Medulla oblongata (tissue), 1 donor: ENCODE measurements around the gene IRGQ.
"Not testable (repeated sequence)": the region's sequence is repeated elsewhere in the genome, so short reads cannot be mapped to it uniquely, and the experiment has no call there.

ENCODE experiments used
- DNase-seq: peaks from one replicate; pipeline ENCODE4 v3.0.0-alpha.2; 2015; ENCODE audit errors: extremely low spot score

IRGQ gene

DNA sequence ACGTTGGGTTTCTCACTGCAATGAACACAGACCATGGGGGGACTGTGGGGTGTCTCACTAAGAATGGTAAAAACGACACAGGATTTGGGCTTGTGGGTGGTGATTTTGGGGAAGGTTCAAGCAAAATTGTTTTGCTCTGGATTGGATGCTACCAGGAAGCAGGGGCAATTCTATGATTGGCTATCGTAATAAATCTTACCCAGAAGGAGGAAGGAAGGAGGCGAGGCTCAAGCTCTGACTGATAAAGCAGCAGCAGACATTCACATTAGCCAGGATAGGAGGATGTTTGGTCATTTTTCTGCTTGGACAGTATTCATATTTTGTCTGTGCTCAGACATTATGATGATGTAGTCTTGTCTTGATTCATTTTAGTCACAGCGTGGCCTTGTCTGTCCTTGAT lies 1.9 kb upstream of the IRGQ start:
- no peak for DNase-seq

DNA sequence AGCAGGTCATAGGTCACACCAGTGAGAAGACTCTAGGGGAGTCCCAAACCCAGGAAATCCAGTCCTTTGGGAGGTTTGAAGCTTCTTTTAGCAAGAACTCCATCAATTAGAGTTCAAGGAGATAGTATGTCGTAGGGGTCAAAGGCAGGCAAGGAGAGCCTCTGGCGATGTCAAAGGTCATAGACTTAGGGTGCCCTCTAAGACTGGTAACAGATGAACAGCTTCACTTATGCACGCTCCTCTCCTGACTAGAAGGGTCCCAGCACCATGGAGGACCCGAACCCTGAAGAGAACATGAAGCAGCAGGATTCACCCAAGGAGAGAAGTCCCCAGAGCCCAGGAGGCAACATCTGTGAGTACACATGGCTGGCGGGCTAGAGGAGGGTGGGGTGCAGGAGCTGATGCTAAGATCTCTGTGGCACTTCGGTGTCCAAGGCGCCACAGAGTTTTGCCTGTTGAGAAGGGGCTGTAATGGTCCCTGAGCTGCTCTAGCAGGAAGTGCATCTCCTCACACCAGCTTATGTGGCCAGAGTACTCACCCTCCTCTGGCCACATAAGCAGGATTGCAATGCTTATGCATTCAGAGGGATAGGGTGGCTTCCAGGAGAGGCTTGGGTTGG lies 1.0 kb upstream of the IRGQ start:
- no peak for DNase-seq

DNA sequence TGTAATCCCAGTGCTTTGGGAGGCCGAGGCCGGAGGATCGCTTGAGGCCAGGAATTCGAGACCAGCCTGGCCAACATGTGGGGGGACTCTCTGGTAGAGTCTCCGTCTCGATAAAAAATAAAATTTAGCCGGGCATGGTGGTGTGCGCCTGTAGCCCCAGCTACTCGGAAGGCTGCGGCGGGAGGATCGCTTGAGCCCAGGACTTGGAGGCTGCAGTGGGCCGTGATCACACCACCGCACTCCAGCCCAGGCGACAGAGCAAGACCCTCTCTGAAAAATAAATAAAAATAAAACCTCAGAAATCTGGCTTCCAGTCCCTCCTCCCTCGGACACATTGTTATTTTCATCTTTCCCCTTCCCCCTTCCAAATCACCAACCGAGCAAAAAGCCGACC lies 332 bp downstream of the IRGQ start:
- no peak for DNase-seq

DNA sequence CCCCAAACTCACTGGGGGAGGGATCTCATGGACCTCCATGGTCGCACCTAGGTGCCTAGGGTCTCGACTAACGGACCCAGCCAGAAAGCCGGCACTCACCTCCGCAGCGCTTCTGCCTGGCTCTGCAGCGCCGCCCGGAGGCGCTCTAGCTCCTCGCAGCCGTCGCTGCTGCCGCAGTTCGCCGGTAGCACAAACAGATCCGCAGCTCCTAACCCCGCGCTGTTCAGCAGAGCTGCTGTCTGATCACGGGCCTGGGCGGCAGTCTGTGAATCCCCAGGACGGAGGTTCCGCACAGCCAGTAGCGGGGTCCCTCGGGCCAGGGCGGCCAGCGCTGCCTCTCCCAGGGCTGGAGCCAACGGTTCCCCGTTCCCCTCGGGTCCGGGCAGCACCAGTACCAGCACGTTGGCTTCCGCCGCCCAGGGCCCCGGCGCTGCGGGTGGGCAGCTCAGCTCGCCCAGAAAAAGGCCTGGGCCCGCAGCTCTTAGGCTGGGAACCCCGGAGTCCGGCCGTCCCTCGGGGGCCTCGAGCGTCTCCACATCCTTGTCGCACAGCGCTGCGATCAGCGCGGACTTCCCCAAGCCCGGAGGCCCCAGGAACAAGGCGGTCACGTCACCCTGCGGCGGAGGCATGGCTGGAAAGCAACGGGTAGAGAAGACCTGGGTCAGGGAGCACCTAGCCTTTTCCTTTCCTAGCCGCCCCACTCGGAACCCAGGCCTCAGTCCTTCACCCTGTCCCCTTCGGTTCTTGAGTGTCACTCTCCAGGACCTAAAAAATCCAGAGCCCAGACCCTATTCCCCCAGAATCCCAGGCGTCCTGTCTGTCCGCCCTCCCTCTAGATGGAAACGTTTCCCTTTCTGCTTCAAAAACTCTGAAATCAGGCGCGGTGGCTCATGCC lies 977 bp downstream of the IRGQ start:
- peak; percentile 29 for DNase-seq

DNA sequence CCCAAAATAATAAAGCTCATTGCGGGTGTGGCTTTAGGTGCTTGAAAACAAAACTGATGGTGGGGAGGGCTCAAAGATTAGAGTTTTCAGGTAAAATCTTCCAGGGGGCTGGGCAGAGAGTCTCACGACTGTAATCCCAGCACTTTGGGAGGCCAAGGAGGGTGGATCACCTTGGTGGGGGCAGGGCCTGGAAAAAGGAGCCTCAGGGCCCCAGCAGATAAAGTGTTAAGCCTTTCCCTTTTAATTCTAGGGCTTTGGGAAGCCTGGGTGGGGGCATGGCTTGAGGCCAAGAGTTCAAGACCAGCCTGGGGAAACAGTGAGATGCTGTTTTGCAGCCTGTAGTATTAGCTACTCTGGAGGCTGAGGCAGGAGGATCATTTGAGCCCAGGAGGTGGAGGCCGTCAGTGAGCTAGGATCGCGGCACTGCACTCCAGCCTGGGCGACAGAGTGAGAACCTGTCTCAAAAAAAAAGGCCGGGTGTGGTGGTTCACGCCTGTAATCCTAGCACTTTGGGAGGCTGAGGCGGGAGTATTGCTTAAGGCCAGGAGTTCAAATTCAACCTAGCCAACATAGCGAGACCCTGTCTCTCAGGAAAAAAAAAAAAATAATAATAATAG lies 1.7 kb downstream of the IRGQ start:
- DNase-seq, result no peak

DNA sequence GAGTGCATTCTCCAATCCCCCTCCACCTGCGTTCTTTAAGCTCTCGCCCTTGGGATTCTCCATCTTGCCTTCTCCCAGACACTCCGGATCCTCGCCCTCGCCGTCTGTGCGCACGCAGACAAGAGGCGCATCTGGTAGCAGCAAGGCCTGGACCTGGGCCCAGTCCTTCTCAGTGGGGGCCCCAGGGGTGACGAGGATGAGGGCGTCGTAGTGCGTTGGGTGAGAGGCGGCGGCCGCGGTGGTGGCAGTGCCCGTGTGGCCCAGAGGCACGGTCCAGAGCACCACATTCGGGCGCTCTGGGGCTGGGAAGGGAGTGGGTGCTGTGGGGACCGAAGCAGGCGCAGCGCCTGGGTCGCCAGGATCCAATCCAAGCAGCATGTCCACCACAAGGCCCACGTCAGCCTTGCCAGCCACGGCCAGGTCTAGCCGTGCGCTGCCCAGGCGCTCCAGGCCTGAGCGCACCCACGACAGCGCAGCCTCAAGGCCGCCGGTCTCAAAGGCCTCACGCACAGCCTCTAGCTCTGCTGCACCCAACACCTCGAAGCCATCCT lies 3.1 kb downstream of the IRGQ start:
- DNase-seq, result no peak

DNA sequence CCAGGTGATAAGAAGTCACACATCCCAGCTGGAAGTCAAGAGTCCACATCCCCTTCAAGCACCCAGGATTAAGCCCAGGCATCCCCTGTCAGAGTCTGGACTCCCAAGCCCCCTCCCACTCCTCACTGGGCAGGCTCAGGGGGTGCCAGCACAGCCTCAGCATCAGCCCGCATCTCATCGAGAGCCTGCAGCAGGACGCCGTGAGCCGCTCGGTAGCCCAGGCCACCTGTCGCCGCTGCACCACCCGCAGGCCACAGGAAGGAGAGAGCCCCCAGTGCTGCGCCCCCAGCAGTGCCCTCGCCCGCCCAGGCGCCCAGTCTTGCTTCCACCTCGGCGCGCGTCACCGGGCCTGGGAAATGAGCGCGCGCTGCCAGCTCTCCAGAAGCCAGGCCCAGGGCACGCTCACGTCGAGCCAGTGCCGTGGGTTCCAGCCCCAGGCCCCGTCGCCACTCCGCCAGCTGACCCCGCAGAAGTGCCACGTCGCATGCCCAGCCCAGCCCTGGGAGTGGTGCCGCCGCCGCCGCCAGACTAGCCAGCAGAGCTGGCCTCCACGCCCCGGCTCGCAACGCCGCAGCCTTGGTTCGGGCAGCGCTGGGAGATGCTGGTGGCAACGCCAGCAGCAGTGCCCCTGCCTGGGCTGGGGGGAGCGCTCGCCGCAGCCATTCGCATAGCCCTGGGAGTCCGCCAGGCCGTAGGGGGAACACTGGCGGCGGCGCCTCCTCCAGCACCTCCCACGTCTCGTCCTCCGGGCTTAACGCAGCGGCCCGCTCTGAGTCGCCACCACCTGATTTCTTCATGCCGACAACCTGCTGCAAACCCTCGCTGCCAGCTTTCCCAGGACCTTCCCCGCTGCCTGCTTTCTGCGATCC lies 3.8 kb downstream of the IRGQ start:
- DNase-seq, result no peak

DNA sequence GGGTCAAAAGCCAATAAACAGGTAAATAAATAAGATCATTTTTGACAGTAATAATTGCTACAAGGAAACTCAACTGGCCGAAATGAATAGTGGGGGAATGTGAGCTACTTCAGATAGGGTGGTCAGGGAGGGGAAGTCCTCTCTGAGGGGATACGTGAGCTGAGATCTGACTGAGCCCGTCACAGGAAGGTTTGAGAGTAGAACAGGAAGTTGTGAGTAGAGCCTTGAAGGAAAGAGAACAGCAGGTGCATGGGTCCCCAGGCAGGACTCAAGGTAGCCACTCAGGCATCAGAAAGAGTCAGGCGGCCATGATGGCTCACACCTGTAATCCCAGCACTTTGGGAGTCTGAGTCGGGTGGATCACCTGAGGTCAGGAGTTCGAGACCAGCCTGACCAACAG lies 6.3 kb downstream of the IRGQ start:
- no peak for DNase-seq

DNA sequence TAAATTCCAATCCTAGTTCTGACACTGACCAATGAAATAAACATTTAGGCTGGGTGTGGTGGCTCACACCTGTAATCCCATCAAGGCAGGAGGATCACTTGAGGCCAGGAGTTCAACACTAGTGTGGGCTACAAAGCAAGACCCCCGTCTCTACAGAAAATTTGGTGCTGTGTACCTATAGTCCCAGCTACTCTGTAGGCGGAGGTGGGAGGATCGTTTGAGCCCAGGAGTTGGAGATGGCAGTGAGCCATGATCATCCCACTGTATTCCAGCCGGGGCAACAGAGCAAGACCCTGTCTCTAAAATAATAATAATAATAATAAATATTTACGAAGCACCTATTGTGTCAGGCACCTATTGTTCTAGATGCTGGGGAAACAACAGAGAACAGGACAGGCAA lies 6.7 kb downstream of the IRGQ start:
- no peak for DNase-seq

DNA sequence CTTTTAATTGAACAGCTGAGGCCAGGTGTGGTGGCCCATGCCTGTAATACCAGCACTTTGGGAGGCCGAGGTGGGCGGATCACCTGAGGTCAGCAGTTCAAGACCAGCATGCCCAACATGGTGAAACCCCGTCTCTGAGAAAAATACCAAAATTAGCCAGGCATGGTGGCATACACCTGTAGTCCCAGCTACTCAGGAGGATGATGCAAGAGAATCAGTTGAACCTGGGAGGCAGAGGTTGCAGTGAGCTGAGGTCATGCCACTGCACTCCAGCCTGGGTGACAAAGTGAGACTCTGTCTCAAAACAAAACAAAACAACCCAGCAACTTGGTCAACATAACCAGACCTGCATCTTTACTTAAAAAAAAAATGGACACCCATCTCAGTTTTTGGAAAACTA lies 8.9 kb downstream of the IRGQ start:
- not testable (repeated sequence) for DNase-seq

DNA sequence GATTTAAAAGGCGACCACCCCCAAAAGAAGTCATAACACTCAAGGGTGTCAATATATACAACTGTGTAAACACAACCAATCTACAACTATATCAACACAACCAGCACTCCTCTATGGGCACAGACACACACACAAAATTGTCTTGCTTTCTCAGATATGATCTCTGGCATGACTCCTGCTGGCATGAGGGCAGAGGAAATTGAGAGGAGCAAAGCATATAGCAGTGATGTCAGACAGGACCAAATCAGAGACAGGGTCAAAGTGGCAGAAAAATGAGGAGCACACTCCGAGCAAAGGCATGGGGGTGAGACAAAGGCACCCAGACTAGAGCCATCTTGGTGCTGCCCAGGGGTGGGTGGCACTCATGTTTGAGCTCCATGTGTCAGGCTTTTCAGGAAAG lies 9.6 kb downstream of the IRGQ start:
- DNase-seq, result no peak

DNA sequence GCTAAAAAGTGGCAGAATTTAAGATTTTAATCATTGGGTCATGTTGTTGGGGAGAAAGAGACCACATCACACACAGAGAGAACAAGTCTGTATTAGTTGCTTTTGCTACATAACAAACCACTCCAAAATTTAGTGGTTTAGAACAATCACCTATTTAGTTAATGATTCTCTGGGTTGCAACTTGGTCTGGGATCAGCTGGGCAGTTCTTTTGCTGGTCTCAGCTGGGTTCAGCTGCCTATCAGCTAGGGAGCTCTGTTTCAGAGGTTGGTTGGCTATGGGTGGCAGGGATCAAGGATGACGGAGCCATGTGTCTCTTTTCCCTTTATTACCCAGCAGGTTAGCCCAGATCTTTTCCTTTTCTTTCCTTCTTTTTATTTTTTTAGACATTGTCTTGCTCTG lies 11.4 kb downstream of the IRGQ start:
- DNase-seq, result no peak

DNA sequence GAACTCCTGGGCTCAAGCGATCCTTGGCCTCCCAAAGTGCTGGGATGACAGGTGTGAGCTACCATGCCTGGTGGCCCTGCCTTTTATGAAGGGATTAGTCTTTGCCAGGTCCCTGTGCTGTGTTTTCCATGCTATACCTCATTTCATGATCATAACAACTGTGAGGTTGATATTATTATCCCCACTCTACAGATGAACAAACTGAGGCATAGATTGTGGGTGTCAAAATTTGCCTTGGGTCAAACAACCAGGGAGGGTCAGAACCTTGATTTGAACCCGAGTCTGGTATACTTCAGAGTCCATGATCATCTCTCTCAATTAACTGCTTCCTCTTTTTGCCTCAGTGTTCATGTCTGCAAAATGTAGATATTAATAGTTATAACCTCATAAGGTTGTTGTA lies 13.4 kb downstream of the IRGQ start:
- DNase-seq, result no peak

DNA sequence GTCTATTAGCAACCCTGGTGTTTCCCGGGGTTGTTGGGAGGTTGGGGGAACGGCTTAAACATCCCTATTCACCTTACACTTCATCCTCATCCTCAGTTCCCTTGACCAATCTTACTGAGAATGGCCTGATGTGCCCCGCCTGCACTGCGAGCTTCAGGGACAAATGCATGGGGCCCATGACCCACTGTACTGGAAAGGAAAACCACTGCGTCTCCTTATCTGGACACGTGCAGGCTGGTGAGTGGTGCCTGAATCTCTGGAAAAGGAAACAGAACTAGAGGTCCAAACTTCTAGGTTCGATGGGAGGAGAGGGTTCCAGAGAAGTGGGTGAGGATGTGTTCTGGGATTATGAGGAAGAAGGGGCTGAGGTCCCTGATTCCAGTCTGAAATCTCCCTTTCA lies 14.5 kb downstream of the IRGQ start:
- DNase-seq, result no peak

DNA sequence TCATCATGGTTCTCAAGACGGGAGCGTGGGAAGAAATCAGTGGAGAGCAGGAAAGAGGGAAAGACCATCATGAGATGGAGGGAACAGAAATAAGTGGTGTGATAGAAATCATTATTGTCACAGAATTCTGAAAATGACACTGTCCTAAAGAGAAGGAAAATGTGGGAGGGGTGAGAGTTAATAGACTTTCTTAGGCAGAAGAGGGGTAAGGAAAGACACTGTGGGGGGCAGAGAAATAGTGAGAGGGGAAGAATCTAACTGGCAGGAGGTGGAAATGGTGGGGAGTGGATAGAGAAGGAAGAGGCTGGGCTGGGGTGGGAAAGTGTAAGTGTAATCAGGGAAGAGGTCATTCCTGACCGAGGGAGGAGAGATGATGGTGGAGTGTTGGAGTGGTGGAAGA lies 17.1 kb downstream of the IRGQ start:
- no peak for DNase-seq

DNA sequence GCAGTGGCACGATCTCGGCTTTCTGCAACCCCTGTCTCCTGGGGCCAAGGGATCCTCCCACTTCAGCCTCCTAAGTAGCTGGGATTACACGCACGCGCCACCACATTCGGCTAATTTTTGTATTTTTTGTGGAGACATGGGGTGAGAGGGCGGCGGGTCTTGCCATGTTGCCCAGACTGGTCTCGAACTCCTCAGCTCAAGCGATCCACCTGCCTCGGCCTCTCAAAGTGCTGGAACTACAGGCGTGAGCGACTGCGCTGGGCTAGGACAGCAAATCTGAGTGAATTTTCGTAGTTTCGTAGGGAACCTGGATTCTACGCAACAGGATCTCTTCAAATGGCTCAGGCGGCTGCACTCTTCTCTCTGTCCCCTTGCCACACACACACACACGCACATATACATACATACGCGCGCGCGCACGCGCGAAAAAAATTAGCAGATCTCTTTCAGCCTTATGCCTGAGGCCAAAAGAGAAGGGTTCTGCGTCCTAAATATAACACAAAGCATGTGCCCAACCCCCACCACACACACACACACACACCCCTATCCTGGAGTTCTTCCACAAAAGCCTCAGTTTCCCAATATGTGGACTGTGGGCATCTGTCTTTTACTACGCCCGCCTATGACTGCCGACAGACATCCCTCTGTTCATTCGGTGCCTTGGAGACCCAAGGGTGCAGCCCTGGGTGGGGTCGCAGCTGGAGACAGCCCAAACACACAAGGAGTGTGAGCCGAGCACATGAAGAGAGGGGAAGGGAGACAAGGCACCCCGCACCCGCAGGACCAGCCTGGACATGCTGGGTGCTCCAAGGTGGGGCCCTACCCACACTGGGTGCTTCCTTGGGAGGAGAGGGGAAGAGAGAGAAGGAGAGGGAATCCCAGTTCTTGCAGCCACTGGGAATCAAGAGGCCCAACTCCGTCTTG lies 19.7 kb downstream of the IRGQ start:
- DNase-seq, result no peak

DNA sequence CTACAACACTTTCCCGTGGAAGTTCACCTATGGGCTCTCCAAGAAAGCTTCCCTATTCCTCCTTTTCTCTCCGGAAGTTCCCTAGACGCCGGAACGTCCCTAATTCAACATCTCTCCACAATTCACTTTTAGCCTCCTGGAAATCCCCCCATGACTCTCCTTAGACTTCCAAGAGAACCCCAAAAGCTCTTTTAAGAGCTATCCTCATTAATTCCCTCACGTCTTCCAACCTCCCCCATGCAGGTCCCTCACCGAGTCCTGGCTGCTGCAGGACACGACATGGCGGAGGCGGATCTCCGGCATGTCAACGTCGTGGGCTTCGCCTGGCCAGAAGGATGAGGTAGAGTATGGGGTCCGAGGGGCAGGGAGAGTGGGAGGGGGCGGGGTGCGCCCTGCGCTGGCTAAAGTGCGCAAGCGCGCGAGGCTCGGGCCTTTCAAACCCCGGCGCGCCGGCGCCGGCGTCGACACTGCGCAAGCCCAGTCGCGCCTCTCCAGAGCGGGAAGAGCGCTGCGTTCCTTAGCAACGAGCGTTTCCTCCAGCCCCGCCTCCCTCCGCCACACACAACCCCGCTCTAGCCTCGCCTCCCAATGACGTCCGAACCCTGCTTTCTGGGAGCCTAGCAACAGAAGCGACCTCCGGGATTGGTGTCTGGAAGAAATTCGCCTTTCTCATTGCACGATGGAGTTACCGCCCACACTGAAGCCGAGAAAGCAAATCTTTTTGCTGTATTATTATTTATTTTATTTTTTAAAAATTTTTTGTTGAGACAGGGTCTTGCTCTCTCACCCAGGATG lies 20.6 kb downstream of the IRGQ start, which contains the start of the genes PINLYP and XRCC1:
TSS of gene PINLYP (plus strand) at position 646 of the 795 bp plus-strand sequence. CDS start 1,391 bp downstream, outside the sequence.
TSS of gene XRCC1 (minus strand) at position 372 of the 795 bp plus-strand sequence. CDS start at position 303, 69 bp downstream.
- DNase-seq, result peak; percentile 99

DNA sequence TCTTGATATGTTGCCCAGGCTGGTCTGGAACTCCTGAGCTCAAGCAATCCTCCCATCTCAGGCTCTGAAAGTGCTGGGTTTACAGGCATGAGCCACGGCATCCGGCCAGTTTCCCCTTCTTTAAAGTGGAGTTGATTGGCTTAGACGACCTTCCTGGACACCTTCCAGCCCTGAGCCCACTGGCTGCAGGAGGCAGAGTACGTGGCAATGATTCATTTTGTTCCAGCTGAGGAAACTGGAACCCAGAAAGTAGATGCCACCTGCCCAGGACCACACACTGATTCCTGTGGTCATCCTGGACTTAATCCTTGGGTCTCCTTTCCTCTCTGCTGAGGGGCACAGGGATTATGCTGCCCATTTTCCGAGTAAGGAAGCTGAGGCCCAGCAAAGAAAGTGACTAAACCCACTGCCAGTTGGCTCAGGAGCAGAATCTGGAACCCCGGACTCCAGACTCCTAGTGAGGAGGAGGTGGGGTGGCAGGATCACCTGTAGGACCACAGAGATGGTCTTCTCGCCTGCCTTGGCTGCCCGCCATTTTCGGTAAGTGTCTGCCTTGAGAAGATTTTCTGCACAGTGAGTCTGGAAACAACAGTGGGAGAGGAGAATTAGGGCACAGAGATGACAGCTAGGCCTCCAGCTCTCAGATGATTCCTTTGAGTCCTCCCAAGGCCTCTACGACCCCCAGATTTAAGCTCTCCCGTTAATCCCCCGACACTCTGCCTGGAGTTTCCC lies 21.3 kb downstream of the IRGQ start:
- no peak for DNase-seq

DNA sequence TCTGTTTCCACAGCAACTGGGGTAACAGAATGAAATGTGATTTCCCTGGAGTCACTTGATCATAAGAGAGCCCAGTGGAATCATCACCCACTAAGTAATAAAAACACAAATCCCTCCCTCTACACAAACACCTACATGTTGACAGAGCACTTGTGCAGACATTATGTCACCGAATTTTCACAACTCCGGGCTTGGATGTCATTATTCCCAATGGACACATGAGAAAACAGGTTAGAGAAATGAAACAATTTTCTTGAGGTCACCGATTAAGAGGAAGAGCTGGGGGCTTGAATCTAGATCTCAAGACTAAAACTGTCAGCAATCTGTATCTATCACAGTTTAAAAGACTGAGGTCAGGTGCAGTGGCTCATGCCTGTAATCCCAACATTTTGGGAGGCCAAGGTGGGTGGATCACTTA lies 23.8 kb downstream of the IRGQ start:
- no peak for DNase-seq
